Keratinocyte (primary cell): Measurements from ENCODE around the gene NLGN4X. TPM values are rescaled to one million over a fixed set of nuclear protein-coding genes. Genes with fewer than 3 reads are reported as not detected.

Source experiments
- DNase-seq: peaks from one replicate; pipeline ENCODE4 v3.0.0-alpha.2; 2011; ENCODE audit warnings: low read depth, missing footprints, low spot score
- FAIRE-seq: peaks from 2 replicates; lab custom pipeline; 2011; peaks lifted over from hg19 to GRCh38; lab: Jason Lieb, UNC
- H2AFZ ChIP-seq: 2 replicates; pipeline ENCODE4 v1.6.0; 2012; ENCODE audit warnings: low read length, control low read depth, inconsistent platforms; ENCODE audit not compliant: control insufficient read depth
- H3K27ac ChIP-seq: 2 replicates; pipeline ENCODE4 v1.5.1; 2011; ENCODE audit warnings: low read length; ENCODE audit not compliant: control insufficient read depth, insufficient read depth
- H3K27me3 ChIP-seq: 3 replicates; pipeline ENCODE4 v1.6.0; 2011; ENCODE audit warnings: low read length; ENCODE audit not compliant: control insufficient read depth, insufficient read depth; ENCODE audit errors: extremely low read depth
- H3K36me3 ChIP-seq, 2 experiments: 2 replicates in 1 of 2; 3 replicates in 1 of 2; pipeline ENCODE4 v1.5.1; 2011; ENCODE audit warnings: low read length in 2 of 2, mild to moderate bottlenecking in 1 of 2; ENCODE audit not compliant: control insufficient read depth in 2 of 2, insufficient read depth in 2 of 2; ENCODE audit errors: extremely low read depth in 1 of 2
- H3K4me1 ChIP-seq: 3 replicates; pipeline ENCODE4 v1.5.1; 2011; ENCODE audit warnings: low read length; ENCODE audit not compliant: control insufficient read depth, insufficient read depth; ENCODE audit errors: extremely low read depth
- H3K4me2 ChIP-seq: 3 replicates; pipeline ENCODE4 v1.6.0; 2011; ENCODE audit warnings: low read depth, low read length; ENCODE audit not compliant: control insufficient read depth, insufficient read depth; ENCODE audit errors: extremely low read depth
- H3K4me3 ChIP-seq, 3 experiments: fragments of 200-600 bp in 1 of 3; sonication (generic) in 1 of 3; 2 replicates in 2 of 3; 3 replicates in 1 of 3; pipeline ENCODE4 v1.5.1; 2011 to 2016; ENCODE audit warnings: low read length in 3 of 3, mild to moderate bottlenecking in 3 of 3, control low read depth in 2 of 3, inconsistent platforms in 1 of 3, low read depth in 1 of 3, mixed read lengths in 1 of 3, mixed run types in 1 of 3, moderate library complexity in 1 of 3; ENCODE audit not compliant: control insufficient read depth in 2 of 3, insufficient read depth in 2 of 3; ENCODE audit errors: extremely low read depth in 1 of 3
- H3K79me2 ChIP-seq: 2 replicates; pipeline ENCODE4 v1.6.0; 2012; ENCODE audit warnings: low read length; ENCODE audit not compliant: control insufficient read depth, insufficient read depth
- H3K9ac ChIP-seq: 3 replicates; pipeline ENCODE4 v1.6.0; 2011; ENCODE audit warnings: low read length; ENCODE audit not compliant: control insufficient read depth, insufficient read depth; ENCODE audit errors: extremely low read depth
- H3K9me1 ChIP-seq: 3 replicates; pipeline ENCODE4 v1.6.0; 2011; ENCODE audit warnings: low read length; ENCODE audit not compliant: control insufficient read depth, insufficient read depth; ENCODE audit errors: extremely low read depth
- H3K9me3 ChIP-seq: 2 replicates; pipeline ENCODE4 v1.5.1; 2012; ENCODE audit warnings: low read depth, low read length; ENCODE audit not compliant: control insufficient read depth
- H4K20me1 ChIP-seq: 3 replicates; pipeline ENCODE4 v1.6.0; 2011; ENCODE audit warnings: low read length; ENCODE audit not compliant: control insufficient read depth, insufficient read depth; ENCODE audit errors: extremely low read depth
- EZH2 ChIP-seq: IDR thresholded peaks from one replicate; pipeline ENCODE4 v1.6.1; 2012; ENCODE audit warnings: inconsistent platforms, mild to moderate bottlenecking, low read length, moderate library complexity
- dilution Hi-C: fragments of 300-500 bp; cut with MboI; formaldehyde crosslinking; loops from one replicate; pipeline ENCODE4 v1.7.0; 2020; ENCODE audit warnings: low sequenced_read_pairs; ENCODE audit not compliant: extremely low pct_ligation_motif_present
- polyA plus RNA-seq, 5 experiments: library from polyadenylated mRNA; depleted of rRNA in 3 of 5; stranded (reverse) in 3 of 5; stranded (forward) in 1 of 5; unstranded in 1 of 5; fragments of >200 nt; gene quantifications; 1 replicate in 1 of 5; 2 replicates in 3 of 5; 3 replicates in 1 of 5; pipeline versions ENCODE4 v1.2.1 to v1.2.3, GENCODE V29; 2011 to 2012; ENCODE audit warnings: missing spikeins in 2 of 5, low read depth in 1 of 5, low replicate concordance in 1 of 5
- TF ChIP-seq, protein P1 (sequence below), 3 experiments: IDR thresholded peaks in 1 of 3; conservative IDR thresholded peaks in 1 of 3; optimal IDR thresholded peaks in 1 of 3; 2 replicates in 2 of 3; 3 replicates in 1 of 3; pipeline versions ENCODE3 to v1.5.1; 2011; ENCODE audit warnings: low read length in 3 of 3, mild to moderate bottlenecking in 3 of 3, moderate library complexity in 2 of 3, control low read depth in 1 of 3, inconsistent platforms in 1 of 3; ENCODE audit not compliant: insufficient read depth in 2 of 3; ENCODE audit errors: extremely low read depth in 1 of 3

NLGN4X gene
- polyA plus RNA-seq, 1 donor (not counting 4 experiments of a cell fraction or from before 2014, with no cell fraction given): 2.0 TPM

DNA sequence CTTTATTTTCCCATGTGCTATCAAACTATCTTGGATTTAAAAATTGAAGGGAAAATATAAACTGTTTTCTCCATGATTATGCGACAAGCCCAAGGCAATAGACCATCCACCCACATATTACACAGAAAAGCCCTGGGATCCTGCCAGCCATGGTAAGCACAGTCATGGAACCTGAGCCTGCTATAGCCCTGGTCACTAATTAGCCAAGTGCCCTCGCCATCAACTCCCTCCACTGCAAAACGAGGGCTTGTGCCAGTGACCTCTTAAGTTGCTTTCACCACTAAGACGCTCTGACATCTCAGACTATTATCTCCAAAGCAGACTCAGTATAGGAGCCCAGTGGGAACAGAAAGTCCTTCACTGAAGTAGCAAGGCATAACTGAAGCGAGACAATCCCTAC is 69.2 kb downstream of the NLGN4X start:
- Histone ChIP-seq H3K36me3 (no peaks in the 10 kb centered on the region), H2AFZ (no peak overlapping the region), H3K9me1 (no peaks in the 10 kb centered on the region), H3K4me3 (no peak overlapping the region), H3K9me3 (no peaks in the 10 kb centered on the region), H3K9ac (no peak overlapping the region), H4K20me1 (no peaks in the 10 kb centered on the region), H3K27me3 (no peaks in the 10 kb centered on the region), H3K4me1 (no peaks in the 10 kb centered on the region), H3K27ac (no peak overlapping the region), H3K4me2 (no peak overlapping the region), H3K79me2 (no peaks in the 10 kb centered on the region)
- DNase-seq (no peak), FAIRE-seq (no peak)
- TF ChIP-seq, protein P1, sequence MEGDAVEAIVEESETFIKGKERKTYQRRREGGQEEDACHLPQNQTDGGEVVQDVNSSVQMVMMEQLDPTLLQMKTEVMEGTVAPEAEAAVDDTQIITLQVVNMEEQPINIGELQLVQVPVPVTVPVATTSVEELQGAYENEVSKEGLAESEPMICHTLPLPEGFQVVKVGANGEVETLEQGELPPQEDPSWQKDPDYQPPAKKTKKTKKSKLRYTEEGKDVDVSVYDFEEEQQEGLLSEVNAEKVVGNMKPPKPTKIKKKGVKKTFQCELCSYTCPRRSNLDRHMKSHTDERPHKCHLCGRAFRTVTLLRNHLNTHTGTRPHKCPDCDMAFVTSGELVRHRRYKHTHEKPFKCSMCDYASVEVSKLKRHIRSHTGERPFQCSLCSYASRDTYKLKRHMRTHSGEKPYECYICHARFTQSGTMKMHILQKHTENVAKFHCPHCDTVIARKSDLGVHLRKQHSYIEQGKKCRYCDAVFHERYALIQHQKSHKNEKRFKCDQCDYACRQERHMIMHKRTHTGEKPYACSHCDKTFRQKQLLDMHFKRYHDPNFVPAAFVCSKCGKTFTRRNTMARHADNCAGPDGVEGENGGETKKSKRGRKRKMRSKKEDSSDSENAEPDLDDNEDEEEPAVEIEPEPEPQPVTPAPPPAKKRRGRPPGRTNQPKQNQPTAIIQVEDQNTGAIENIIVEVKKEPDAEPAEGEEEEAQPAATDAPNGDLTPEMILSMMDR (optimal IDR thresholded peaks at IDR 0.05 in 1 of 3, IDR thresholded peaks at IDR 0.05 in 1 of 3, conservative IDR thresholded peaks at IDR 0.05 in 1 of 3; ENCODE audit: extremely low read depth in 1 of 3, insufficient read depth in 2 of 3, low read length in 3 of 3): no peak
- no peak for TF ChIP-seq EZH2
- dilution Hi-C loops: no loop called here

DNA sequence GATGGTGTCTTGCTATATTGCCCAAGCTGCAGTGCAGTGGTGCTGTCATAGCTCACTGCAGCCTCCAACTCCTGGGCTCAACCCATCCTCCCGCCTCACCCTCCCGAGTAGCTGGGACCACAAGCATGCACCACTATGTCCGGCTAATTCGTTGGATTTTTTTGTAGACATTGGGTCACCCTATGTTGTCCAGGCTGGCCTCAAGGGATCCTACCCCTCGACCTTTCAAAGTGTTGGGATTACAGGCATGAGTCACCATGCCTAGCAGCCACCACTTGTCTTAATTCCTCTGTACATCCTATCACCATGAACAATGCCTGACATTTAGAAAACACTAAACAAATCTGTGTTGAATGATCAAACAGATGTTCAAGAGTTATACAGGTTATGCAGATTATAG is 76.7 kb downstream of the NLGN4X start:
- no peak overlapping the region for H3K9ac ChIP-seq
- dilution Hi-C loops: no loop called here
- no peak overlapping the region for H3K4me3 ChIP-seq
- FAIRE-seq (no peak), DNase-seq (no peak)
- H4K20me1 ChIP-seq: no peaks in the 10 kb centered on the region
- H3K27ac ChIP-seq: no peak overlapping the region
- H3K79me2 ChIP-seq: no peaks in the 10 kb centered on the region
- H2AFZ ChIP-seq: no peak overlapping the region
- no peaks in the 10 kb centered on the region for H3K9me1 ChIP-seq
- H3K36me3 ChIP-seq: no peaks in the 10 kb centered on the region
- TF ChIP-seq, protein P1 (optimal IDR thresholded peaks at IDR 0.05 in 1 of 3, IDR thresholded peaks at IDR 0.05 in 1 of 3, conservative IDR thresholded peaks at IDR 0.05 in 1 of 3; ENCODE audit: extremely low read depth in 1 of 3, insufficient read depth in 2 of 3, low read length in 3 of 3): no peak
- TF ChIP-seq EZH2: no peak
- H3K27me3 ChIP-seq: no peaks in the 10 kb centered on the region
- no peaks in the 10 kb centered on the region for H3K9me3 ChIP-seq
- H3K4me2 ChIP-seq: no peak overlapping the region
- no peaks in the 10 kb centered on the region for H3K4me1 ChIP-seq
